MM.1S (cell line): ENCODE results near the gene SRSF8.

ENCODE experiments used
- DNase-seq: peaks from one replicate; pipeline ENCODE4 v3.0.0-alpha.2; 2015
- H2AFZ ChIP-seq: fragments of 300-600 bp; sonication (generic); 2 replicates; pipeline ENCODE4 v1.6.0; 2016; ENCODE audit warnings: antibody characterized with exemption, low read length
- H3F3A ChIP-seq: fragments of 300-600 bp; sonication (generic); 2 replicates; pipeline ENCODE4 v1.6.1; 2016; ENCODE audit warnings: mild to moderate bottlenecking, antibody characterized with exemption, low read length, moderate library complexity, mixed read lengths; ENCODE audit not compliant: insufficient read depth
- H3K27ac ChIP-seq: fragments of 300-600 bp; sonication (generic); 2 replicates; pipeline ENCODE4 v1.5.1; 2016; ENCODE audit warnings: mild to moderate bottlenecking, low read length
- H3K27me3 ChIP-seq: fragments of 300-600 bp; sonication (generic); replicated peaks from 2 replicates; pipeline ENCODE4 v1.6.0; 2016; ENCODE audit warnings: low read length; ENCODE audit not compliant: insufficient read depth
- H3K36me3 ChIP-seq: fragments of 300-600 bp; sonication (generic); replicated peaks from 2 replicates; pipeline ENCODE4 v1.6.1; 2016; ENCODE audit warnings: mild to moderate bottlenecking, low read length, mixed read lengths; ENCODE audit not compliant: insufficient read depth
- H3K4me1 ChIP-seq: fragments of 300-600 bp; sonication (generic); 2 replicates; pipeline ENCODE4 v1.6.1; 2016; ENCODE audit warnings: low read length, mixed read lengths
- H3K4me2 ChIP-seq: fragments of 300-600 bp; sonication (generic); 2 replicates; pipeline ENCODE4 v1.6.0; 2016; ENCODE audit warnings: low read depth, low read length
- H3K4me3 ChIP-seq: fragments of 300-600 bp; sonication (generic); 2 replicates; pipeline ENCODE4 v1.5.1; 2016; ENCODE audit warnings: low read length, mixed read lengths
- H3K79me2 ChIP-seq: fragments of 300-600 bp; sonication (generic); 2 replicates; pipeline ENCODE4 v1.6.1; 2016; ENCODE audit warnings: mixed run types, low read length, mixed read lengths
- H3K9ac ChIP-seq: fragments of 300-600 bp; sonication (generic); 2 replicates; pipeline ENCODE4 v1.6.1; 2016; ENCODE audit warnings: low read length, mixed read lengths
- H3K9me2 ChIP-seq: fragments of 300-600 bp; sonication (generic); replicated peaks from 2 replicates; pipeline ENCODE4 v1.6.1; 2016; ENCODE audit warnings: mild to moderate bottlenecking, low read length, mixed read lengths; ENCODE audit not compliant: insufficient read depth
- H3K9me3 ChIP-seq: fragments of 300-600 bp; sonication (generic); replicated peaks from 2 replicates; pipeline ENCODE4 v1.6.1; 2016; ENCODE audit warnings: mild to moderate bottlenecking, low read length, mixed read lengths; ENCODE audit not compliant: insufficient read depth
- H4K20me1 ChIP-seq: fragments of 300-600 bp; sonication (generic); 2 replicates; pipeline ENCODE4 v1.6.1; 2016; ENCODE audit warnings: mild to moderate bottlenecking, low read length, moderate library complexity, mixed read lengths; ENCODE audit not compliant: insufficient read depth
- EZH2 ChIP-seq: fragments of 300-600 bp; sonication (generic); optimal IDR thresholded peaks from 2 replicates; pipeline ENCODE3; 2017; ENCODE audit warnings: low read depth, mild to moderate bottlenecking, antibody characterized with exemption, low read length, mixed read lengths
- EZH2phosphoT487 ChIP-seq: fragments of 300-600 bp; sonication (generic); IDR thresholded peaks from 2 replicates; pipeline ENCODE4 v1.6.1; 2018; ENCODE audit warnings: antibody characterized with exemption, low read length
- TF ChIP-seq, protein P1 (sequence below): fragments of 300-600 bp; sonication (generic); IDR thresholded peaks from 2 replicates; pipeline ENCODE4 v1.5.1; 2016; ENCODE audit warnings: antibody characterized with exemption, low read length, mixed read lengths

The SRSF8 gene

DNA sequence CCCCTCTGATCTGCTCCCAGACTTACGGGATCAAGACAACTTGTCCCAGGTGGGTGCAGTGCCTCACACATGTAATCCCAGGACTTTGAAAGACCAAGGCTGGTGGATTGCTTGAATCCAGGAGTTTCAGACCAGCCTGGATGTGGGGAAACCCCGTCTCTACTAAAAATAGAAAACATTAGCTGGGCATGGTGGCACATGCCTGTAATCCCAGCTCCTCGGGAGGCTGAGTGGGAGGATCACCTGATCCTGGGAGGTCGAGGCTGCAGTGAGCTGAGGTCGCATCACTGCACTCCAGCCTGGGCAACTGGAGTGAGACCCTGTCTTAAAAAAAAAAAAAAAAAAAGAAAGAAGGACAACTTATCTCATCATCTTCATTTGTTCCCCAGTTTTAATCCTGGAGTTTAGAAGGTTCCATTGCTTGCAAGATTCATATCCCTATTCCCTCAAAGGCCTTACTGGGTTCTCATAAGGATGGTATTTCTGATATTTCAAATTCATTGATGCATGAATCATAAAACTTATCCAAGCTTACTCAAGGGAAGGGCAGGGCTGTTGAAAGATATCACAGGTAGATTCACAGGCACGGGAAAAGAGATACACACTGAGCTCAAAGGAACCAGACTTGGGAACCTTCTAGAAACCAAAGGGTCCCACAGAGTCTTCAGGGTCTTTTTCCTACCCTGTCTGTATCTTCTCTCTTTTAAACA, 37.6 kb downstream of the SRSF8 start:
- H4K20me1 ChIP-seq: no peaks in the 10 kb centered on the region
- H3K9me3 ChIP-seq: no peaks in the 10 kb centered on the region
- no peaks in the 10 kb centered on the region for H3K9me2 ChIP-seq
- no peaks in the 10 kb centered on the region for H3F3A ChIP-seq
- DNase-seq: no peak
- H3K79me2 ChIP-seq: no peaks in the 10 kb centered on the region
- H3K4me3 ChIP-seq: no peak overlapping the region
- no peak for TF ChIP-seq EZH2phosphoT487
- TF ChIP-seq, protein P1, sequence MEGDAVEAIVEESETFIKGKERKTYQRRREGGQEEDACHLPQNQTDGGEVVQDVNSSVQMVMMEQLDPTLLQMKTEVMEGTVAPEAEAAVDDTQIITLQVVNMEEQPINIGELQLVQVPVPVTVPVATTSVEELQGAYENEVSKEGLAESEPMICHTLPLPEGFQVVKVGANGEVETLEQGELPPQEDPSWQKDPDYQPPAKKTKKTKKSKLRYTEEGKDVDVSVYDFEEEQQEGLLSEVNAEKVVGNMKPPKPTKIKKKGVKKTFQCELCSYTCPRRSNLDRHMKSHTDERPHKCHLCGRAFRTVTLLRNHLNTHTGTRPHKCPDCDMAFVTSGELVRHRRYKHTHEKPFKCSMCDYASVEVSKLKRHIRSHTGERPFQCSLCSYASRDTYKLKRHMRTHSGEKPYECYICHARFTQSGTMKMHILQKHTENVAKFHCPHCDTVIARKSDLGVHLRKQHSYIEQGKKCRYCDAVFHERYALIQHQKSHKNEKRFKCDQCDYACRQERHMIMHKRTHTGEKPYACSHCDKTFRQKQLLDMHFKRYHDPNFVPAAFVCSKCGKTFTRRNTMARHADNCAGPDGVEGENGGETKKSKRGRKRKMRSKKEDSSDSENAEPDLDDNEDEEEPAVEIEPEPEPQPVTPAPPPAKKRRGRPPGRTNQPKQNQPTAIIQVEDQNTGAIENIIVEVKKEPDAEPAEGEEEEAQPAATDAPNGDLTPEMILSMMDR: no peak
- TF ChIP-seq EZH2: no peak
- H3K9ac ChIP-seq: no peak overlapping the region
- no peak overlapping the region for H3K4me2 ChIP-seq
- no peaks in the 10 kb centered on the region for H3K36me3 ChIP-seq
- H3K27ac ChIP-seq: no peak overlapping the region
- H3K4me1 ChIP-seq: no peaks in the 10 kb centered on the region
- H3K27me3 ChIP-seq: no peaks in the 10 kb centered on the region
- no peak overlapping the region for H2AFZ ChIP-seq

DNA sequence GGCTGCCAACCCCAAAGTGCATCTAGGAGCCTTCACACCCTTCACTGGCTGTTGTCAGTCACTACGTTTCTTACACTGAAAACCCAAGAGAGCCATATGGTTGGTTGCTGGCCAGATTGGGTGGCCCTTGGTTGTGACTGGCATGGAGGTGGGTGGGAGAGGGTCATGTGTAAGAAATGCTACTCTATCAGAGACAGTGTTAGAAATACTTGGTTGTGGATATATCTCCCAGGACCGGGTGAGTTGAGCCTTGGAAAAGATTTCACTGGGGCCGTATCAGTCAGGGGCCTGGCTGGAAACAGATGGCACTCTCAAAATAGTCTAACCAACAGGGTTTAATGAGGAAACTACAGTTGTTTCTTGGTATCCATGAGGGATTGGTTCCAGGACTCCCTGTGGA, 38.1 kb downstream of the SRSF8 start:
- no peaks in the 10 kb centered on the region for H3K4me1 ChIP-seq
- no peak for DNase-seq
- no peak for TF ChIP-seq EZH2
- TF ChIP-seq, protein P1: no peak
- no peak for TF ChIP-seq EZH2phosphoT487
- H3K9me2 ChIP-seq: no peaks in the 10 kb centered on the region
- no peak overlapping the region for H3K27ac ChIP-seq
- no peaks in the 10 kb centered on the region for H3K27me3 ChIP-seq
- H3K9ac ChIP-seq: no peak overlapping the region
- H3F3A ChIP-seq: no peaks in the 10 kb centered on the region
- no peaks in the 10 kb centered on the region for H4K20me1 ChIP-seq
- no peaks in the 10 kb centered on the region for H3K9me3 ChIP-seq
- H3K4me2 ChIP-seq: no peak overlapping the region
- no peak overlapping the region for H3K4me3 ChIP-seq
- H3K79me2 ChIP-seq: no peaks in the 10 kb centered on the region
- no peaks in the 10 kb centered on the region for H3K36me3 ChIP-seq
- H2AFZ ChIP-seq: no peak overlapping the region

DNA sequence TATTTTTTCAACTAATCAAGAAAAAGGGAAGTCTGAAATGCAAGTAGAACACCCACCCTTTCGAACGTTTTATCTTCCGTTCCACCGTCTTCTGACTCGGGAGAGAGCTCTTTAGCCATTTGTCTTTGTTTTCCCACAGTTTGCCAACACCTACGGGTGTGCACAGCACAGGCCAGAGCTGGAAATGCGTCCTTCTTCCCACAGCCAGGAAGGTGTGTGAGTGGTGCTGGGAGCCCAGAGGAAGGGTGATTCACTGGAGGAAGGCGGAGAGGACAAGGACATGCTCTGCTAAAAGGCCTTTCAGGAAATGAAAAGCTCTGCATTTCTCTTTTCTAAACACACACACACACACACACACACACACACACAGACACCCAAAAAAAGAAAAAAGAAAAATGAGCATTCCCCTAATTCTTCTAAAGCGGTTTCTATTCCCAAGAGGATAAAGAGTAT, 41.5 kb downstream of the SRSF8 start:
- H3K36me3 ChIP-seq: no peaks in the 10 kb centered on the region
- H3K4me3 ChIP-seq: no peak overlapping the region
- no peaks in the 10 kb centered on the region for H4K20me1 ChIP-seq

More for the DNA sequence above, 41.5 kb downstream of the SRSF8 start:
- Histone ChIP-seq H3K27me3 (no peaks in the 10 kb centered on the region), H3K9ac (no peak overlapping the region), H2AFZ (no peak overlapping the region), H3K27ac (no peak overlapping the region), H3K9me3 (no peaks in the 10 kb centered on the region), H3K4me2 (no peak overlapping the region), H3K79me2 (no peaks in the 10 kb centered on the region), H3K4me1 (no peaks in the 10 kb centered on the region), H3K9me2 (no peaks in the 10 kb centered on the region), H3F3A (no peaks in the 10 kb centered on the region)
- TF ChIP-seq, protein P1: no peak
- DNase-seq: no peak
